NB4 (cell line): ENCODE measurements around the gene PCDHB2.

Experiments
- CTCF ChIP-seq: IDR thresholded peaks from one replicate; pipeline ENCODE4 v1.5.1; 2012; ENCODE audit warnings: low read depth, low read length
- POLR2A ChIP-seq: IDR thresholded peaks from 2 replicates; pipeline ENCODE4 v1.6.1; 2011; ENCODE audit warnings: mild to moderate bottlenecking; ENCODE audit not compliant: insufficient read length; ENCODE audit errors: extremely low read depth

- no peak for TF ChIP-seq CTCF
- TF ChIP-seq POLR2A = no peak
These were observed 41.4 kb downstream of the PCDHB2 start for GRCh38 chr5:141135718-141136266.
